ENCODE data around the gene METTL18. TPM values are rescaled to one million over a fixed set of nuclear protein-coding genes. Genes with fewer than 3 reads are reported as not detected.

The METTL18 gene
- polyA plus RNA-seq, 1 of the 3 experiments (the other 2 are of a cell fraction), result 1.7 TPM

DNA sequence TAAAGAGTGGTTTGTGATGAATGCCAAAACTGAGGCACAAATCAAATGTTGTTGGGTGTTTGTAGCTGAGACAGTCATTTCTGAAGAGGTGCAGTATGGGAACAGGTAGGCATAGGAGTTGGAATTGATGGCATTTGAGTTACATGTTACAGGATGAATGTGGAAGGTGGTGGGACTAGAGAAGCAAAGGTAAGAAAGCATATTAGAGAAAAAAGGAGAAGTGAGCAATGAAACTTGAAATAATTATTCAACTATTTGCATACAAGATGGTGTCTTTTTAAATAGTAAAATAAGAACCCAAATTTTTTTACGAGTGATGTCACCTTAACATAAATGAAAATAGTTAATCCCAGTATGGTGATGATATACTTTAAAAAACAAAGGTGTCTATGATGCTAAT is 40.2 kb upstream of the METTL18 start:
- no peaks in the 10 kb centered on the region for H3K27me3 ChIP-seq (ENCODE audit: insufficient read depth)
- POLR2A ChIA-PET, result no interaction called here
- CTCF ChIA-PET, result no interaction called here
- no peak overlapping the region for H3K27ac ChIP-seq (ENCODE audit: low read depth in 2 of 2, low read length in 1 of 2)
- H3K9ac ChIP-seq, result no peak overlapping the region
- H3F3A ChIP-seq (replicated peaks; ENCODE audit: insufficient read depth), result no peaks in the 10 kb centered on the region
- TF ChIP-seq GATA2 (CRISPR knock-in tag; IDR thresholded peaks at IDR 0.05) (no peak), ELF1 (IDR thresholded peaks at IDR 0.05) (no peak), EP300 (IDR thresholded peaks at IDR 0.05; ENCODE audit: borderline replicate concordance in 1 of 2, low read depth in 1 of 2, low read length in 1 of 2) (no peak), RFX5 (IDR thresholded peaks at IDR 0.05; ENCODE audit: low read length) (no peak), SIN3A (IDR thresholded peaks at IDR 0.05; ENCODE audit: borderline replicate concordance, low read depth, low read length) (no peak), NFIC (IDR thresholded peaks at IDR 0.05; ENCODE audit: borderline replicate concordance) (no peak)
- TF ChIP-seq, protein P1, sequence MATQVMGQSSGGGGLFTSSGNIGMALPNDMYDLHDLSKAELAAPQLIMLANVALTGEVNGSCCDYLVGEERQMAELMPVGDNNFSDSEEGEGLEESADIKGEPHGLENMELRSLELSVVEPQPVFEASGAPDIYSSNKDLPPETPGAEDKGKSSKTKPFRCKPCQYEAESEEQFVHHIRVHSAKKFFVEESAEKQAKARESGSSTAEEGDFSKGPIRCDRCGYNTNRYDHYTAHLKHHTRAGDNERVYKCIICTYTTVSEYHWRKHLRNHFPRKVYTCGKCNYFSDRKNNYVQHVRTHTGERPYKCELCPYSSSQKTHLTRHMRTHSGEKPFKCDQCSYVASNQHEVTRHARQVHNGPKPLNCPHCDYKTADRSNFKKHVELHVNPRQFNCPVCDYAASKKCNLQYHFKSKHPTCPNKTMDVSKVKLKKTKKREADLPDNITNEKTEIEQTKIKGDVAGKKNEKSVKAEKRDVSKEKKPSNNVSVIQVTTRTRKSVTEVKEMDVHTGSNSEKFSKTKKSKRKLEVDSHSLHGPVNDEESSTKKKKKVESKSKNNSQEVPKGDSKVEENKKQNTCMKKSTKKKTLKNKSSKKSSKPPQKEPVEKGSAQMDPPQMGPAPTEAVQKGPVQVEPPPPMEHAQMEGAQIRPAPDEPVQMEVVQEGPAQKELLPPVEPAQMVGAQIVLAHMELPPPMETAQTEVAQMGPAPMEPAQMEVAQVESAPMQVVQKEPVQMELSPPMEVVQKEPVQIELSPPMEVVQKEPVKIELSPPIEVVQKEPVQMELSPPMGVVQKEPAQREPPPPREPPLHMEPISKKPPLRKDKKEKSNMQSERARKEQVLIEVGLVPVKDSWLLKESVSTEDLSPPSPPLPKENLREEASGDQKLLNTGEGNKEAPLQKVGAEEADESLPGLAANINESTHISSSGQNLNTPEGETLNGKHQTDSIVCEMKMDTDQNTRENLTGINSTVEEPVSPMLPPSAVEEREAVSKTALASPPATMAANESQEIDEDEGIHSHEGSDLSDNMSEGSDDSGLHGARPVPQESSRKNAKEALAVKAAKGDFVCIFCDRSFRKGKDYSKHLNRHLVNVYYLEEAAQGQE (IDR thresholded peaks at IDR 0.05; ENCODE audit: low read depth, low read length), result no peak
- TF ChIP-seq, protein P2, sequence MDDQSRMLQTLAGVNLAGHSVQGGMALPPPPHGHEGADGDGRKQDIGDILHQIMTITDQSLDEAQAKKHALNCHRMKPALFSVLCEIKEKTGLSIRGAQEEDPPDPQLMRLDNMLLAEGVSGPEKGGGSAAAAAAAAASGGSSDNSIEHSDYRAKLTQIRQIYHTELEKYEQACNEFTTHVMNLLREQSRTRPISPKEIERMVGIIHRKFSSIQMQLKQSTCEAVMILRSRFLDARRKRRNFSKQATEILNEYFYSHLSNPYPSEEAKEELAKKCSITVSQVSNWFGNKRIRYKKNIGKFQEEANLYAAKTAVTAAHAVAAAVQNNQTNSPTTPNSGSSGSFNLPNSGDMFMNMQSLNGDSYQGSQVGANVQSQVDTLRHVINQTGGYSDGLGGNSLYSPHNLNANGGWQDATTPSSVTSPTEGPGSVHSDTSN (IDR thresholded peaks at IDR 0.05), result no peak
- peaks cover 33 to 45% of the 10 kb centered on the region in 2 experiments for H3K36me3 ChIP-seq (replicated peaks in 1 of 2; ENCODE audit: control insufficient read depth in 1 of 2, insufficient read depth in 2 of 2, low read length in 1 of 2)
- 94% methylated on average over 1 of the region's 1 CpG for WGBS (ENCODE audit: low lambda C conversion rate)
- H3K4me2 ChIP-seq, result no peak overlapping the region
- no peaks in the 10 kb centered on the region for H3K4me1 ChIP-seq (ENCODE audit: control insufficient read depth in 1 of 2, insufficient read depth in 2 of 2, low read depth in 1 of 2, low read length in 1 of 2)
- no peaks in the 10 kb centered on the region for H3K9me3 ChIP-seq
- DNase-seq, result no peak
- no peaks in the 10 kb centered on the region for H3K9me2 ChIP-seq
- no peak overlapping the region for H2AFZ ChIP-seq (ENCODE audit: low read depth)
- H4K20me1 ChIP-seq (ENCODE audit: insufficient read depth), result no peaks in the 10 kb centered on the region
- H3K79me2 ChIP-seq (ENCODE audit: insufficient read depth), result no peaks in the 10 kb centered on the region
- no peak overlapping the region for H3K4me3 ChIP-seq (ENCODE audit: low read depth in 2 of 2, low read length in 1 of 2)

DNA sequence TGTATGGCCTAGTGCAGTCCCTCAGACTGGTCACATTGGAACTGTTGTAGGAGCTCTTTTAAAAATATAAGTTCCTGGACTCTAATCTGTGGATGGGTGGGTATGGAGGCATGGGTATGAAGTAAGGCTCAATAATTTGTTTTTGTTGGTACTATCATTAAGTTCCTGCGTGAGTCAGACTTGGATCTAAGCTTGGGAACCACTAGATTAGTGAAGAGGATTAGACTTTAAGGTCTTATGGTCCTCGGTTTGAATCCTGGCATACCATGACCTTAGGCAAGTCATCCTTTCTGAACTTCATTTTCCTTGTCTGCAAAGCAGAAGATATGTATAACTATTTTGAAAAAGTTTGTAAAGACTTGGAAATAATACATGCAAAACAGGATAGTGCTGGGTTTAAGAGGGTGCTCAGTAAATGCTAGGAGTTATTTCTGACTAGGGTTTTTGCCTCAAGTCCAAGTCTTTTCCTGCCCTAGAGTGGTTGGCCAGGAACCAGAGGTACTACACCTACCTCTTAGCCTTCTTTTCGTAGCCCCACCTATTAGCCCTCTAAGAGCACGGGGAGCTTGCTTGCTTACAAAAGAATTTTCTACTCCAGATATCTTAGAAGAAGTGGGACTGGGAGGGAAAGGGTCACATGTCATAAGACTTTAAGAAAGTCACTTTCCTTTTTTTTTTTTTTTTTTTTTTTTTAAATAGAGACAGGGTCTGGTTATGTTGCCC is 38.6 kb upstream of the METTL18 start:
- Histone ChIP-seq H3K36me3 (replicated peaks in 1 of 2; ENCODE audit: control insufficient read depth in 1 of 2, insufficient read depth in 2 of 2, low read length in 1 of 2) (peaks cover 38 to 43% of the 10 kb centered on the region in 2 experiments), H3K9me3 (no peaks in the 10 kb centered on the region), H4K20me1 (ENCODE audit: insufficient read depth) (no peaks in the 10 kb centered on the region), H3F3A (replicated peaks; ENCODE audit: insufficient read depth) (no peaks in the 10 kb centered on the region), H3K9ac (no peak overlapping the region), H3K27ac (ENCODE audit: low read depth in 2 of 2, low read length in 1 of 2) (no peak overlapping the region), H3K79me2 (ENCODE audit: insufficient read depth) (no peaks in the 10 kb centered on the region), H3K4me1 (ENCODE audit: control insufficient read depth in 1 of 2, insufficient read depth in 2 of 2, low read depth in 1 of 2, low read length in 1 of 2) (no peaks in the 10 kb centered on the region), H2AFZ (ENCODE audit: low read depth) (no peak overlapping the region), H3K9me2 (no peaks in the 10 kb centered on the region), H3K4me3 (ENCODE audit: low read depth in 2 of 2, low read length in 1 of 2) (no peak overlapping the region), H3K4me2 (no peak overlapping the region), H3K27me3 (ENCODE audit: insufficient read depth) (no peaks in the 10 kb centered on the region)
- 84% methylated on average over 4 of the region's 4 CpGs for WGBS (ENCODE audit: low lambda C conversion rate)
- DNase-seq, result no peak
- CTCF ChIA-PET, result interaction anchor here (0.6 to 1.0 kb wide), 3 partner anchors 9 to 24 kb away, joined by 3 to 5 read pairs (median 3); no protein-coding TSS in a partner anchor
- TF ChIP-seq, protein P3, sequence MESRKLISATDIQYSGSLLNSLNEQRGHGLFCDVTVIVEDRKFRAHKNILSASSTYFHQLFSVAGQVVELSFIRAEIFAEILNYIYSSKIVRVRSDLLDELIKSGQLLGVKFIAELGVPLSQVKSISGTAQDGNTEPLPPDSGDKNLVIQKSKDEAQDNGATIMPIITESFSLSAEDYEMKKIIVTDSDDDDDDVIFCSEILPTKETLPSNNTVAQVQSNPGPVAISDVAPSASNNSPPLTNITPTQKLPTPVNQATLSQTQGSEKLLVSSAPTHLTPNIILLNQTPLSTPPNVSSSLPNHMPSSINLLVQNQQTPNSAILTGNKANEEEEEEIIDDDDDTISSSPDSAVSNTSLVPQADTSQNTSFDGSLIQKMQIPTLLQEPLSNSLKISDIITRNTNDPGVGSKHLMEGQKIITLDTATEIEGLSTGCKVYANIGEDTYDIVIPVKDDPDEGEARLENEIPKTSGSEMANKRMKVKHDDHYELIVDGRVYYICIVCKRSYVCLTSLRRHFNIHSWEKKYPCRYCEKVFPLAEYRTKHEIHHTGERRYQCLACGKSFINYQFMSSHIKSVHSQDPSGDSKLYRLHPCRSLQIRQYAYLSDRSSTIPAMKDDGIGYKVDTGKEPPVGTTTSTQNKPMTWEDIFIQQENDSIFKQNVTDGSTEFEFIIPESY (IDR thresholded peaks at IDR 0.05; ENCODE audit: borderline replicate concordance, low read depth), result no peak
- TF ChIP-seq NRF1 (IDR thresholded peaks at IDR 0.05; ENCODE audit: low read depth, low read length), result no peak
- TF ChIP-seq ELF1 (IDR thresholded peaks at IDR 0.05), result no peak
- TF ChIP-seq MEF2A (IDR thresholded peaks at IDR 0.05; ENCODE audit: borderline replicate concordance, low read depth), result no peak
- TF ChIP-seq, protein P4, sequence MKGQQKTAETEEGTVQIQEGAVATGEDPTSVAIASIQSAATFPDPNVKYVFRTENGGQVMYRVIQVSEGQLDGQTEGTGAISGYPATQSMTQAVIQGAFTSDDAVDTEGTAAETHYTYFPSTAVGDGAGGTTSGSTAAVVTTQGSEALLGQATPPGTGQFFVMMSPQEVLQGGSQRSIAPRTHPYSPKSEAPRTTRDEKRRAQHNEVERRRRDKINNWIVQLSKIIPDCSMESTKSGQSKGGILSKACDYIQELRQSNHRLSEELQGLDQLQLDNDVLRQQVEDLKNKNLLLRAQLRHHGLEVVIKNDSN (IDR thresholded peaks at IDR 0.05; ENCODE audit: borderline replicate concordance, low read depth), result no peak
- no peak for TF ChIP-seq EP300 (IDR thresholded peaks at IDR 0.05; ENCODE audit: borderline replicate concordance in 1 of 2, low read depth in 1 of 2, low read length in 1 of 2)
- TF ChIP-seq TAF1 (IDR thresholded peaks at IDR 0.05; ENCODE audit: borderline replicate concordance, low read depth, low read length), result no peak
- TF ChIP-seq RCOR1 (IDR thresholded peaks at IDR 0.05; ENCODE audit: low read length), result no peak
- TF ChIP-seq NFIC (IDR thresholded peaks at IDR 0.05; ENCODE audit: borderline replicate concordance), result no peak
- TF ChIP-seq CHD2 (IDR thresholded peaks at IDR 0.05; ENCODE audit: low read length, partially characterized antibody), result no peak
- no peak for TF ChIP-seq EZH2phosphoT487 (IDR thresholded peaks at IDR 0.05; ENCODE audit: borderline replicate concordance, low read depth)
- no peak for TF ChIP-seq FOSL2 (IDR thresholded peaks at IDR 0.05; ENCODE audit: borderline replicate concordance, low read depth)
- TF ChIP-seq JUND (IDR thresholded peaks at IDR 0.05), result no peak
- POLR2A ChIA-PET, result no interaction called here

Measured in SK-N-SH (cell line).